ENCODE data around the gene GNG3. TPM values are rescaled to one million over a fixed set of nuclear protein-coding genes. Genes with fewer than 3 reads are reported as not detected.

Gene GNG3
- total RNA-seq, 1 experiment from 2014 or later, result not detected

DNA sequence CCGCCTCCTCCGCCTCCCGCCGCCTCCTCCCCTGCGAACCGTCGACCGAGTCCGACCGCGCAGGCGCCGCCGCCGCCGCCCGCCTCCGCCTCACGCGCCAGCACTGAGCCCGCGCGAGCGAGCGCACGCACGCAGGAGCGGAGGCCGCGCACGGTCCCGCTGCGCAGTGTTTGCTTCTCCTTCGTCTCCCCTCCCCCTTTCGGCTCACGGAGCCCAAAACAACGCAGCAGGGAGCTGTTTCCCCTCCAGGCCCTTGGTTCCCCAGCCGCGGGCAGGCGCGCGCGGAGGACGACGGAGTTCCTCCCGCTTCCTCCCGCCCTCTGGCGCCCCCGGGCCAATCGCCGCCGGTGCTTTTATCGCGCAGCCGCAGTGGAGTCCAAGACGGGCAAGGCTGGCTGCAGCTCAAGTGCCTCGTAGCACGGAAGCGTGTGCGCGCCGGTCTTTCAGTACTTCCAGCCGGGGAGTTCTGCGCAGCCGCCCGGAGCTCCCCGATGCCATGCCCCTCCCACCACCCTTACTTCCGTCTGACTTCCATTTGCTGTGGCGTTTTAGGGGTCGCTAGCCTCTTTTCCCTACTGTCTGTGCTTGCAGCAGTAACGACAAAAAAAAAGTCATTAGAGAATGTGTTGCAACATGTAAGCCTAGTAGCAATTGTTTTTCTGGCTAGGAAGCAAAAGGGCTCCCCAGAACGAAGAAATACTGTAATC, 19.8 kb downstream of the GNG3 start, which contains the start of gene HNRNPUL2:
Gene HNRNPUL2, minus strand, starts transcription at position 293 of the 707 bp plus-strand sequence. CDS start 301 bp downstream, outside the sequence.
- H3K4me2 ChIP-seq (ENCODE audit: low read length), result peak within 1 kb of the TSS; percentile 100
- H3K9me2 ChIP-seq (ENCODE audit: insufficient read depth), result no peaks in the 10 kb centered on the region
- peaks cover 13% of the 10 kb centered on the region; the same call in 1 of the 2 replicates for H4K20me1 ChIP-seq (ENCODE audit: insufficient read depth)
- ATAC-seq (peak; percentile 84), DNase-seq (ENCODE audit: low read depth, low spot score) (peak; percentile 98)
- peaks cover 23 to 31% of the 10 kb centered on the region in 2 experiments for H3K36me3 ChIP-seq (ENCODE audit: control insufficient read depth in 1 of 2, insufficient read depth in 2 of 2, low read length in 2 of 2)
- ChIA-PET RAD21 (ENCODE audit: low non-redundant PET in 1 of 2, low total read pairs in 2 of 2, uncharacterized antibody in 2 of 2, unreplicated experiment in 2 of 2) (no interaction called here), CTCF (interaction anchor here (0.7 to 2.5 kb wide), 12 partner anchors 21 to 332 kb away, joined by 3 to 10 read pairs (median 4); partner anchors contain the start of genes EML3, TAF6L, TMEM179B and TUT1), POLR2A (interaction anchor here (0.6 to 4.3 kb wide), 23 partner anchors 17 to 153 kb away, joined by 3 to 59 read pairs (median 4); partner anchors contain the start of genes C11orf98, CSKMT, EEF1G and LBHD1)
- H3K9ac ChIP-seq (ENCODE audit: low read length), result peak within 1 kb of the TSS; percentile 93
- no TSS peak for BruUV-seq (replicated peaks)
- H3K4me3 ChIP-seq (replicated peaks in 1 of 2; ENCODE audit: low read depth in 1 of 2, low read length in 2 of 2), result peak within 1 kb of the TSS; percentile 98 to 100
- H3K27ac ChIP-seq (ENCODE audit: low read depth, low read length), result peak within 1 kb of the TSS; percentile 96
- no peaks in the 10 kb centered on the region for H3K9me3 ChIP-seq (ENCODE audit: control insufficient read depth in 1 of 2, insufficient read depth in 1 of 2, low read depth in 1 of 2, low read length in 2 of 2)
- peaks cover 78% of the 10 kb centered on the region for H3K79me2 ChIP-seq (ENCODE audit: insufficient read depth, low read length)
- H3K27me3 ChIP-seq (ENCODE audit: insufficient read depth, low read length), result no peaks in the 10 kb centered on the region
- intact Hi-C loops (cut with micrococcal nuclease), result loop anchor here (5.0 kb wide), 1 partner anchor 35 kb away; the partner anchor contains the start of gene POLR2G
- peak within 1 kb of the TSS; percentile 95 for H2AFZ ChIP-seq (ENCODE audit: low read depth, low read length, poor library complexity, severe bottlenecking)
- H3K4me1 ChIP-seq (ENCODE audit: control insufficient read depth in 1 of 2, insufficient read depth in 2 of 2, low read length in 2 of 2), result peaks cover 14 to 25% of the 10 kb centered on the region in 2 experiments
- no peak for TF ChIP-seq CEBPB (IDR thresholded peaks at IDR 0.05; ENCODE audit: low read depth)
- peak; percentile 82 for TF ChIP-seq SIN3A (IDR thresholded peaks at IDR 0.05; ENCODE audit: low read depth)
- peak; percentile 90 for TF ChIP-seq POLR2AphosphoS5 (IDR thresholded peaks at IDR 0.05; ENCODE audit: low read depth, low read length)
- TF ChIP-seq SRF (IDR thresholded peaks at IDR 0.05; ENCODE audit: low read depth), result no peak
- no peak for TF ChIP-seq ZBTB33 (IDR thresholded peaks at IDR 0.05; ENCODE audit: extremely low read depth, insufficient replicate concordance, low read length)
- no peak for TF ChIP-seq EZH2 (IDR thresholded peaks at IDR 0.05)
- TF ChIP-seq SP1 (IDR thresholded peaks at IDR 0.05; ENCODE audit: low read depth), result no peak; the same call in 1 of the 2 replicates
- TF ChIP-seq RAD21 (IDR thresholded peaks at IDR 0.05; ENCODE audit: low read depth), result no peak
- TF ChIP-seq JUND (IDR thresholded peaks at IDR 0.05), result no peak
- TF ChIP-seq ELF1 (IDR thresholded peaks at IDR 0.05; ENCODE audit: borderline replicate concordance, low read depth), result peak; percentile 57; the same call in 1 of the 2 replicates
- no peak for TF ChIP-seq CTCF (IDR thresholded peaks at IDR 0.05 in 2 of 3, conservative IDR thresholded peaks at IDR 0.05 in 1 of 3; ENCODE audit: borderline replicate concordance in 1 of 3, insufficient read depth in 1 of 3, low read depth in 2 of 3, low read length in 2 of 3)
- TF ChIP-seq, protein P1, sequence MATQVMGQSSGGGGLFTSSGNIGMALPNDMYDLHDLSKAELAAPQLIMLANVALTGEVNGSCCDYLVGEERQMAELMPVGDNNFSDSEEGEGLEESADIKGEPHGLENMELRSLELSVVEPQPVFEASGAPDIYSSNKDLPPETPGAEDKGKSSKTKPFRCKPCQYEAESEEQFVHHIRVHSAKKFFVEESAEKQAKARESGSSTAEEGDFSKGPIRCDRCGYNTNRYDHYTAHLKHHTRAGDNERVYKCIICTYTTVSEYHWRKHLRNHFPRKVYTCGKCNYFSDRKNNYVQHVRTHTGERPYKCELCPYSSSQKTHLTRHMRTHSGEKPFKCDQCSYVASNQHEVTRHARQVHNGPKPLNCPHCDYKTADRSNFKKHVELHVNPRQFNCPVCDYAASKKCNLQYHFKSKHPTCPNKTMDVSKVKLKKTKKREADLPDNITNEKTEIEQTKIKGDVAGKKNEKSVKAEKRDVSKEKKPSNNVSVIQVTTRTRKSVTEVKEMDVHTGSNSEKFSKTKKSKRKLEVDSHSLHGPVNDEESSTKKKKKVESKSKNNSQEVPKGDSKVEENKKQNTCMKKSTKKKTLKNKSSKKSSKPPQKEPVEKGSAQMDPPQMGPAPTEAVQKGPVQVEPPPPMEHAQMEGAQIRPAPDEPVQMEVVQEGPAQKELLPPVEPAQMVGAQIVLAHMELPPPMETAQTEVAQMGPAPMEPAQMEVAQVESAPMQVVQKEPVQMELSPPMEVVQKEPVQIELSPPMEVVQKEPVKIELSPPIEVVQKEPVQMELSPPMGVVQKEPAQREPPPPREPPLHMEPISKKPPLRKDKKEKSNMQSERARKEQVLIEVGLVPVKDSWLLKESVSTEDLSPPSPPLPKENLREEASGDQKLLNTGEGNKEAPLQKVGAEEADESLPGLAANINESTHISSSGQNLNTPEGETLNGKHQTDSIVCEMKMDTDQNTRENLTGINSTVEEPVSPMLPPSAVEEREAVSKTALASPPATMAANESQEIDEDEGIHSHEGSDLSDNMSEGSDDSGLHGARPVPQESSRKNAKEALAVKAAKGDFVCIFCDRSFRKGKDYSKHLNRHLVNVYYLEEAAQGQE (IDR thresholded peaks at IDR 0.05; ENCODE audit: low read depth), result no peak
- TF ChIP-seq ZFX (IDR thresholded peaks at IDR 0.05), result peak; percentile 82
- no peak for TF ChIP-seq CBX3 (IDR thresholded peaks at IDR 0.05; ENCODE audit: low read depth)
- TF ChIP-seq POLR2A (IDR thresholded peaks at IDR 0.05; ENCODE audit: borderline replicate concordance, extremely low read depth, insufficient read depth, insufficient read length), result peak; percentile 79
- peak; percentile 74 for TF ChIP-seq TCF7L2 (IDR thresholded peaks at IDR 0.05; ENCODE audit: borderline replicate concordance, extremely low read depth, insufficient read depth, insufficient read length)
- TF ChIP-seq, protein P2, sequence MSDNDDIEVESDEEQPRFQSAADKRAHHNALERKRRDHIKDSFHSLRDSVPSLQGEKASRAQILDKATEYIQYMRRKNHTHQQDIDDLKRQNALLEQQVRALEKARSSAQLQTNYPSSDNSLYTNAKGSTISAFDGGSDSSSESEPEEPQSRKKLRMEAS (IDR thresholded peaks at IDR 0.05), result peak; percentile 90
- no peak for TF ChIP-seq EZH2phosphoT487 (IDR thresholded peaks at IDR 0.05; ENCODE audit: borderline replicate concordance)
- TF ChIP-seq FOSL1 (IDR thresholded peaks at IDR 0.05; ENCODE audit: low read depth), result no peak
- TF ChIP-seq EGR1 (IDR thresholded peaks at IDR 0.05; ENCODE audit: low read depth), result peak; percentile 28; the same call in 1 of the 2 replicates

Measured in HCT116 (cell line).